Neural crest cell (in vitro differentiated cells): ENCODE results near the gene FBXW12. TPM values are rescaled to one million over a fixed set of nuclear protein-coding genes. Genes with fewer than 3 reads are reported as not detected.
A peak's percentile ranks its signal among the peaks of the same experiment; 100 is the strongest.

Source experiments
- DNase-seq: peaks from one replicate; pipeline ENCODE4 v3.0.0; 2021; ENCODE audit warnings: low read depth, mixed read lengths, low spot score
- H3K27ac Mint-ChIP-seq: one replicate; pipeline ENCODE4 v1.8.0; 2021; ENCODE audit warnings: mild to moderate bottlenecking, mixed read lengths; ENCODE audit not compliant: unreplicated experiment
- H3K27me3 Mint-ChIP-seq: 2 replicates; pipeline ENCODE4 v1.8.0; 2021; ENCODE audit warnings: low read depth, mild to moderate bottlenecking, mixed read lengths
- H3K36me3 Mint-ChIP-seq: 2 replicates; pipeline ENCODE4 v1.8.0; 2021; ENCODE audit warnings: low read depth, mild to moderate bottlenecking, mixed read lengths
- H3K4me1 Mint-ChIP-seq: 2 replicates; pipeline ENCODE4 v1.8.0; 2021; ENCODE audit warnings: mixed read lengths
- H3K4me3 Mint-ChIP-seq: one replicate; pipeline ENCODE4 v1.8.0; 2021; ENCODE audit warnings: mild to moderate bottlenecking, mixed read lengths
- H3K9me3 Mint-ChIP-seq: 2 replicates; pipeline ENCODE4 v1.8.0; 2021; ENCODE audit warnings: mixed read lengths
- CTCF ChIP-seq: fragments of 200-600 bp; sonication (generic); conservative IDR thresholded peaks from 2 replicates; pipeline ENCODE4 v1.5.0; 2021; ENCODE audit warnings: antibody characterized with exemption, mild to moderate bottlenecking
- total RNA-seq: library from RNA; stranded (reverse); gene quantifications from 2 replicates; pipeline ENCODE4 v1.2.1, GENCODE V29; 2021

FBXW12 gene
- total RNA-seq, 1 donor from 2014 or later: 0.44 TPM

- Mint-ChIP-seq H3K36me3 (no peaks in the 10 kb centered on the region), H3K27ac (peak overlapping the region; percentile 3), H3K9me3 (peaks cover 3% of the 10 kb centered on the region), H3K4me1 (peaks cover 8% of the 10 kb centered on the region), H3K27me3 (peaks cover 3% of the 10 kb centered on the region), H3K4me3 (no peak overlapping the region)
- TF ChIP-seq CTCF: no peak
- DNase-seq: no peak
Observed at GRCh38 chr3:48369693-48370332, 2.2 kb upstream of the FBXW12 start.

GRCh38 chr3:48370333-48370713 lies 1.7 kb upstream of the FBXW12 start:
- H3K4me1 Mint-ChIP-seq: peaks cover 8% of the 10 kb centered on the region
- H3K27ac Mint-ChIP-seq: no peak overlapping the region
- no peaks in the 10 kb centered on the region for H3K36me3 Mint-ChIP-seq
- H3K9me3 Mint-ChIP-seq: peaks cover 3% of the 10 kb centered on the region
- DNase-seq: no peak
- no peak overlapping the region for H3K4me3 Mint-ChIP-seq
- TF ChIP-seq CTCF: no peak
- H3K27me3 Mint-ChIP-seq: peaks cover 3% of the 10 kb centered on the region

- H3K36me3 Mint-ChIP-seq: no peaks in the 10 kb centered on the region
- no peak for TF ChIP-seq CTCF
- H3K9me3 Mint-ChIP-seq: no peaks in the 10 kb centered on the region
- H3K27ac Mint-ChIP-seq: no peak overlapping the region
- no peaks in the 10 kb centered on the region for H3K27me3 Mint-ChIP-seq
- H3K4me3 Mint-ChIP-seq: no peak overlapping the region
- peaks cover 8% of the 10 kb centered on the region for H3K4me1 Mint-ChIP-seq
- DNase-seq: no peak
Observed at GRCh38 chr3:48372377-48372770, 355 bp downstream of the FBXW12 start.

GRCh38 chr3:48372862-48373435 lies 930 bp downstream of the FBXW12 start:
- DNase-seq: no peak
- no peak overlapping the region for H3K4me3 Mint-ChIP-seq

GRCh38 chr3:48387634-48388033 lies 15.6 kb downstream of the FBXW12 start:
- Mint-ChIP-seq H3K4me1 (no peaks in the 10 kb centered on the region), H3K36me3 (no peaks in the 10 kb centered on the region), H3K9me3 (peaks cover 5% of the 10 kb centered on the region), H3K27me3 (peaks cover 3% of the 10 kb centered on the region), H3K4me3 (no peak overlapping the region), H3K27ac (no peak overlapping the region)
- no peak for TF ChIP-seq CTCF
- no peak for DNase-seq

More at GRCh38 chr3:48372862-48373435, 930 bp downstream of the FBXW12 start:
- Mint-ChIP-seq H3K27me3 (no peaks in the 10 kb centered on the region), H3K27ac (no peak overlapping the region), H3K9me3 (no peaks in the 10 kb centered on the region), H3K36me3 (no peaks in the 10 kb centered on the region), H3K4me1 (peaks cover 8% of the 10 kb centered on the region)
- TF ChIP-seq CTCF: no peak
